Gastroesophageal sphincter (tissue), 3 donors: ENCODE measurements around the gene RNF123.

Experiments used
- CTCF ChIP-seq, 4 experiments: fragments of 200-600 bp in 2 of 4; fragments of 450-650 bp in 2 of 4; sonication (generic) in 1 of 4; IDR thresholded peaks; one replicate each; pipeline ENCODE4 v1.5.1; 2017 to 2019; ENCODE audit warnings: antibody characterized with exemption in 4 of 4, mild to moderate bottlenecking in 2 of 4, moderate library complexity in 2 of 4
- EP300 ChIP-seq: sonication (generic); formaldehyde crosslinking; IDR thresholded peaks from one replicate; pipeline ENCODE4 v1.6.1; 2017; ENCODE audit warnings: antibody characterized with exemption, mild to moderate bottlenecking
- POLR2A ChIP-seq, 2 donors: fragments of 450-650 bp; IDR thresholded peaks; one replicate each; pipeline ENCODE4 v1.6.1; 2017; ENCODE audit warnings: antibody characterized with exemption in 2 of 2, mild to moderate bottlenecking in 2 of 2, moderate library complexity in 1 of 2
- POLR2AphosphoS5 ChIP-seq: sonication (generic); formaldehyde crosslinking; IDR thresholded peaks from one replicate; pipeline ENCODE4 v1.6.1; 2017; ENCODE audit warnings: antibody characterized with exemption

DNA sequence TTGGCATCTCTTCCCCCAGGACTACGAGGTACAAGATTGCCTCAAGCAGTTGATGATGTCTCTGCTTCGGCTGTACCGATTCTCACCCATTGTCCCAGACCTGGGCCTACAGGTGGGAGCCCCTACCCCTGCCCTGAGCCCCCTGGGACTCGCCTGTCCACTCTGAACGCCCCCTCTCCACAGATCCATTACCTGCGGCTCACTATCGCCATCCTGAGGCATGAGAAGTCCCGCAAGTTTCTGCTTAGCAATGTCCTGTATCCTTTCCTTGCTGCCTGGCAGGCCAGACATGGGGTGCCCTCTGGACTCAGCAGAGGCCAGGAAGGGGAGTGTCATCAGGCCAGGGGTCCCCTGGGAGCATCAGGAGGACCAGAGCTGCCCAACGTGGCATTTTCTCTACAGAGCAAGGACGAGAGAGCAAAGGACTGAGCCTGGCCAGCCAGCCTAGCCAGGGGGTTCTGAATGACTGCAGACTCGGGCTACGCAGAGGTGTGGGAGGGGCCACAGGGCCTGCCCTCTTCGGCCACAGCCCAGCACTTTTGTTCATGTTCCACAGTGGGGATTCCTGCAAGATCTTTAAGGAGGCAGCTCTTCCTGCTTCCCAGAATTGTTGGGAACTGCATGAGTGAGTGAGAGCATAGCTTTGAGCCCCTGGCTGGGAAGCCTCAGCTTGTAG, 11.2 kb downstream of the RNF123 start:
- no peak for TF ChIP-seq POLR2A (IDR thresholded peaks at IDR 0.05)
- TF ChIP-seq CTCF (IDR thresholded peaks at IDR 0.05), result no peak
- TF ChIP-seq EP300, result no peak
- no peak for TF ChIP-seq POLR2AphosphoS5
